ENCODE results near the gene MS4A2.
"Not testable (repeated sequence)": the region's sequence is repeated elsewhere in the genome, so short reads cannot be mapped to it uniquely, and the experiment has no call there.

The MS4A2 gene

GRCh38 chr11:60088364-60088763 lies at the start of gene MS4A2:
TSS of gene MS4A2 (plus strand) at chr11:60088664. CDS start at chr11:60088766, 102 bp downstream.
- Histone ChIP-seq H3K4me2 (no peak within 1 kb of the TSS), H3K9me3 (no peaks in the 10 kb centered on the region)

GRCh38 chr11:60040109-60040508 lies 48.4 kb upstream of the MS4A2 start, which contains the start of gene OOSP2:
TSS of gene OOSP2 (plus strand) at chr11:60040409. CDS start at chr11:60040460, 51 bp downstream.
- no peak for TF ChIP-seq Cebpa-rat (IDR thresholded peaks at IDR 0.05)
- Histone ChIP-seq H3K9me3 (no peaks in the 10 kb centered on the region), H3K36me3 (no peaks in the 10 kb centered on the region), H3K4me3 (no peak within 1 kb of the TSS), H4K20me1 (no peaks in the 10 kb centered on the region), H3K27ac (no peak within 1 kb of the TSS), H3K27me3 (no peaks in the 10 kb centered on the region), H3K4me1 (no peaks in the 10 kb centered on the region), H3K9ac (no peak within 1 kb of the TSS), H3K4me2 (no peak within 1 kb of the TSS)

More at GRCh38 chr11:60088364-60088763, at the start of gene MS4A2:
- Histone ChIP-seq H3K4me1 (no peaks in the 10 kb centered on the region), H3K27ac (no peak within 1 kb of the TSS), H3K4me3 (no peak within 1 kb of the TSS), H3K36me3 (no peaks in the 10 kb centered on the region), H4K20me1 (no peaks in the 10 kb centered on the region), H3K27me3 (no peaks in the 10 kb centered on the region), H3K9ac (no peak within 1 kb of the TSS)
- TF ChIP-seq Cebpa-rat (IDR thresholded peaks at IDR 0.05) = no peak

- not testable (repeated sequence) for H3K4me1 ChIP-seq, H3K4me2 ChIP-seq, H4K20me1 ChIP-seq, H3K9ac ChIP-seq, H3K4me3 ChIP-seq, H3K27ac ChIP-seq, H3K9me3 ChIP-seq, H3K36me3 ChIP-seq, H3K27me3 ChIP-seq
Observed at GRCh38 chr11:60050422-60050821, 38.0 kb upstream of the MS4A2 start.

- not testable (repeated sequence) for H4K20me1 ChIP-seq, H3K36me3 ChIP-seq, H3K4me2 ChIP-seq
Observed at GRCh38 chr11:60050839-60051238, 37.6 kb upstream of the MS4A2 start.

GRCh38 chr11:60056349-60056969 lies 32.0 kb upstream of the MS4A2 start, which contains the start of gene MS4A3:
TSS of gene MS4A3 (plus strand) at chr11:60056665. CDS start at chr11:60061161, 4,496 bp downstream.
- Histone ChIP-seq H3K4me1 (no peaks in the 10 kb centered on the region), H3K4me2 (no peak within 1 kb of the TSS), H3K9ac (no peak within 1 kb of the TSS), H3K9me3 (no peaks in the 10 kb centered on the region), H4K20me1 (no peaks in the 10 kb centered on the region), H3K27ac (no peak within 1 kb of the TSS), H3K36me3 (no peaks in the 10 kb centered on the region), H3K27me3 (no peaks in the 10 kb centered on the region), H3K4me3 (no peak within 1 kb of the TSS)
- TF ChIP-seq Cebpa-rat (IDR thresholded peaks at IDR 0.05) = no peak

More at GRCh38 chr11:60050839-60051238, 37.6 kb upstream of the MS4A2 start:
- H3K9me3 ChIP-seq, H3K4me1 ChIP-seq, H3K4me3 ChIP-seq, H3K9ac ChIP-seq, H3K27ac ChIP-seq, H3K27me3 ChIP-seq: not testable (repeated sequence)

GRCh38 chr11:60059052-60059451 lies 29.4 kb upstream of the MS4A2 start:
- no peak overlapping the region for H3K4me3 ChIP-seq
- H4K20me1 ChIP-seq = no peaks in the 10 kb centered on the region
- H3K27ac ChIP-seq = no peak overlapping the region
- H3K4me1 ChIP-seq = peaks cover 2% of the 10 kb centered on the region; the same call in 1 of the 2 replicates
- H3K9me3 ChIP-seq = no peaks in the 10 kb centered on the region
- H3K36me3 ChIP-seq = no peaks in the 10 kb centered on the region
- no peaks in the 10 kb centered on the region for H3K27me3 ChIP-seq
- no peak overlapping the region for H3K9ac ChIP-seq
- H3K4me2 ChIP-seq = no peak overlapping the region
- TF ChIP-seq Cebpa-rat (IDR thresholded peaks at IDR 0.05) = no peak

GRCh38 chr11:60059521-60060240 lies 28.8 kb upstream of the MS4A2 start:
- Histone ChIP-seq H3K4me1 (peaks cover 5% of the 10 kb centered on the region; the same call in 1 of the 2 replicates), H3K9me3 (no peaks in the 10 kb centered on the region), H4K20me1 (no peaks in the 10 kb centered on the region), H3K4me2 (no peak overlapping the region), H3K27me3 (no peaks in the 10 kb centered on the region), H3K9ac (no peak overlapping the region), H3K27ac (no peak overlapping the region), H3K36me3 (no peaks in the 10 kb centered on the region), H3K4me3 (no peak overlapping the region)
- TF ChIP-seq Cebpa-rat (IDR thresholded peaks at IDR 0.05) = no peak

- H3K36me3 ChIP-seq = no peaks in the 10 kb centered on the region
- H3K4me3 ChIP-seq = no peak overlapping the region
- H4K20me1 ChIP-seq = no peaks in the 10 kb centered on the region
- H3K4me1 ChIP-seq = peaks cover 5% of the 10 kb centered on the region; the same call in 1 of the 2 replicates
- H3K27me3 ChIP-seq = no peaks in the 10 kb centered on the region
- no peak overlapping the region for H3K9ac ChIP-seq
- H3K9me3 ChIP-seq = no peaks in the 10 kb centered on the region
- no peak overlapping the region for H3K27ac ChIP-seq
- no peak overlapping the region for H3K4me2 ChIP-seq
- TF ChIP-seq Cebpa-rat (IDR thresholded peaks at IDR 0.05) = no peak
Observed at GRCh38 chr11:60064111-60064510, 24.4 kb upstream of the MS4A2 start.

- Histone ChIP-seq H3K4me1 (peaks cover 5% of the 10 kb centered on the region; the same call in 1 of the 2 replicates), H3K9ac (no peak overlapping the region), H3K4me3 (no peak overlapping the region), H3K27me3 (no peaks in the 10 kb centered on the region), H3K9me3 (no peaks in the 10 kb centered on the region), H3K4me2 (no peak overlapping the region), H4K20me1 (no peaks in the 10 kb centered on the region), H3K36me3 (no peaks in the 10 kb centered on the region), H3K27ac (no peak overlapping the region)
- TF ChIP-seq Cebpa-rat (IDR thresholded peaks at IDR 0.05) = no peak
Observed at GRCh38 chr11:60065801-60066200, 22.7 kb upstream of the MS4A2 start.

GRCh38 chr11:60069450-60069849 lies 19.0 kb upstream of the MS4A2 start:
- Histone ChIP-seq H3K4me2 (no peak overlapping the region), H3K9me3 (no peaks in the 10 kb centered on the region), H3K27ac (no peak overlapping the region), H3K4me3 (no peak overlapping the region), H4K20me1 (no peaks in the 10 kb centered on the region), H3K27me3 (no peaks in the 10 kb centered on the region), H3K9ac (no peak overlapping the region), H3K4me1 (no peaks in the 10 kb centered on the region), H3K36me3 (no peaks in the 10 kb centered on the region)
- TF ChIP-seq Cebpa-rat (IDR thresholded peaks at IDR 0.05) = no peak

- H3K27ac ChIP-seq, H4K20me1 ChIP-seq, H3K4me2 ChIP-seq, H3K4me3 ChIP-seq, H3K27me3 ChIP-seq, H3K36me3 ChIP-seq, H3K4me1 ChIP-seq, H3K9ac ChIP-seq, H3K9me3 ChIP-seq: not testable (repeated sequence)
Observed at GRCh38 chr11:60071644-60072043, 16.8 kb upstream of the MS4A2 start.

All from BLaER1 (cell line).